Neural progenitor cell (in vitro differentiated cells): ENCODE data around the gene RPTOR. TPM values are rescaled to one million over a fixed set of nuclear protein-coding genes. Genes with fewer than 3 reads are reported as not detected.

Experiments
- DNase-seq: peaks from one replicate; pipeline ENCODE4 v3.0.0-alpha.2; 2016; ENCODE audit warnings: low spot score
- H2AFZ ChIP-seq: fragments of 200-600 bp; sonication (generic); replicated peaks from 2 replicates; pipeline ENCODE4 v1.6.1; 2016; ENCODE audit warnings: antibody characterized with exemption
- H3F3A ChIP-seq: fragments of 200-600 bp; sonication (generic); 2 replicates; pipeline ENCODE4 v1.6.1; 2016; ENCODE audit warnings: antibody characterized with exemption, low read depth
- H3K27ac ChIP-seq: fragments of 200-600 bp; sonication (generic); 2 replicates; pipeline ENCODE4 v1.5.1; 2016; ENCODE audit warnings: mild to moderate bottlenecking
- H3K27me3 ChIP-seq: fragments of 200-600 bp; sonication (generic); 2 replicates; pipeline ENCODE4 v1.6.1; 2016; ENCODE audit warnings: mild to moderate bottlenecking, moderate library complexity
- H3K36me3 ChIP-seq: fragments of 200-600 bp; sonication (generic); 2 replicates; pipeline ENCODE4 v1.5.1; 2016
- H3K4me1 ChIP-seq: fragments of 200-600 bp; sonication (generic); 2 replicates; pipeline ENCODE4 v1.6.1; 2016; ENCODE audit warnings: mixed run types
- H3K4me2 ChIP-seq: fragments of 200-600 bp; sonication (generic); 2 replicates; pipeline ENCODE4 v1.6.1; 2016
- H3K4me3 ChIP-seq: fragments of 200-600 bp; sonication (generic); 2 replicates; pipeline ENCODE4 v1.5.1; 2016
- H3K79me2 ChIP-seq: fragments of 200-600 bp; sonication (generic); 2 replicates; pipeline ENCODE4 v1.6.1; 2016; ENCODE audit warnings: low read depth
- H3K9ac ChIP-seq: fragments of 200-600 bp; sonication (generic); 2 replicates; pipeline ENCODE4 v1.6.1; 2016
- H3K9me3 ChIP-seq: fragments of 200-600 bp; sonication (generic); 2 replicates; pipeline ENCODE4 v1.5.1; 2016; ENCODE audit warnings: low read depth
- H4K20me1 ChIP-seq: fragments of 200-600 bp; sonication (generic); 2 replicates; pipeline ENCODE4 v1.6.1; 2016; ENCODE audit warnings: low read depth
- H3K27ac Mint-ChIP-seq: 3 replicates; pipeline ENCODE4 v1.8.0; 2021; ENCODE audit warnings: mixed read lengths
- H3K27me3 Mint-ChIP-seq: 2 replicates; pipeline ENCODE4 v1.8.0; 2022; ENCODE audit warnings: low read depth, mild to moderate bottlenecking, inconsistent platforms, moderate library complexity, mixed read lengths; ENCODE audit not compliant: insufficient read depth
- H3K36me3 Mint-ChIP-seq: 3 replicates; pipeline ENCODE4 v1.8.0; 2021; ENCODE audit warnings: mixed read lengths
- H3K4me1 Mint-ChIP-seq: 3 replicates; pipeline ENCODE4 v1.8.0; 2021; ENCODE audit warnings: mixed read lengths
- H3K4me3 Mint-ChIP-seq: 3 replicates; pipeline ENCODE4 v1.8.0; 2021; ENCODE audit warnings: mild to moderate bottlenecking, moderate library complexity, mixed read lengths
- H3K9me3 Mint-ChIP-seq: 3 replicates; pipeline ENCODE4 v1.8.0; 2020; ENCODE audit warnings: mixed read lengths
- CTCF ChIP-seq: fragments of 200-600 bp; sonication (generic); IDR thresholded peaks from 2 replicates; pipeline ENCODE4 v1.5.1; 2017; ENCODE audit warnings: antibody characterized with exemption, mild to moderate bottlenecking
- EZH2 ChIP-seq: fragments of 200-600 bp; sonication (generic); IDR thresholded peaks from 2 replicates; pipeline ENCODE4 v1.6.1; 2017; ENCODE audit warnings: antibody characterized with exemption, mild to moderate bottlenecking, moderate library complexity
- EZH2phosphoT487 ChIP-seq: fragments of 200-600 bp; sonication (generic); IDR thresholded peaks from 2 replicates; pipeline ENCODE4 v1.6.1; 2017; ENCODE audit warnings: antibody characterized with exemption
- total RNA-seq: library from RNA; depleted of rRNA; stranded (reverse); fragments of >200 nt; gene quantifications from 2 replicates; pipeline ENCODE4 v1.2.3, GENCODE V29; 2015; ENCODE audit warnings: low replicate concordance

RPTOR gene
- total RNA-seq, 1 donor from 2014 or later, result 7.4 TPM

GRCh38 chr17:80995131-80995530 lies 450.5 kb downstream of the RPTOR start:
- Mint-ChIP-seq H3K27me3 (peaks cover 4% of the 10 kb centered on the region), H3K27ac (no peak overlapping the region), H3K4me3 (no peak overlapping the region)

GRCh38 chr17:80996422-80997305 lies 452.0 kb downstream of the RPTOR start:
- Mint-ChIP-seq H3K27ac (no peak overlapping the region), H3K36me3 (peaks cover 5% of the 10 kb centered on the region), H3K27me3 (peaks cover 5% of the 10 kb centered on the region), H3K9me3 (no peaks in the 10 kb centered on the region), H3K4me3 (no peak overlapping the region), H3K4me1 (peaks cover 12% of the 10 kb centered on the region)
- TF ChIP-seq EZH2, result no peak
- no peak for TF ChIP-seq CTCF
- no peak for TF ChIP-seq EZH2phosphoT487
- no peak overlapping the region for H3K27ac ChIP-seq
- no peak overlapping the region for H3K4me2 ChIP-seq
- no peak overlapping the region for H3K9ac ChIP-seq
- peaks cover 14% of the 10 kb centered on the region for H3K27me3 ChIP-seq
- H4K20me1 ChIP-seq, result peaks cover 23% of the 10 kb centered on the region
- peaks cover 3% of the 10 kb centered on the region for H3F3A ChIP-seq
- no peak for DNase-seq
- H3K36me3 ChIP-seq, result no peaks in the 10 kb centered on the region
- H3K79me2 ChIP-seq, result no peaks in the 10 kb centered on the region
- peaks cover 6% of the 10 kb centered on the region for H3K4me1 ChIP-seq
- no peaks in the 10 kb centered on the region for H3K9me3 ChIP-seq
- H2AFZ ChIP-seq, result no peak overlapping the region
- H3K4me3 ChIP-seq, result no peak overlapping the region

More at GRCh38 chr17:80995131-80995530, 450.5 kb downstream of the RPTOR start:
- Histone ChIP-seq H3K9ac (no peak overlapping the region), H3K27me3 (peaks cover 27% of the 10 kb centered on the region), H3K4me1 (peaks cover 6% of the 10 kb centered on the region), H3K36me3 (no peaks in the 10 kb centered on the region), H3K79me2 (no peaks in the 10 kb centered on the region), H2AFZ (no peak overlapping the region), H3K9me3 (no peaks in the 10 kb centered on the region), H3K27ac (no peak overlapping the region), H4K20me1 (peaks cover 16% of the 10 kb centered on the region), H3F3A (peaks cover 3% of the 10 kb centered on the region), H3K4me2 (no peak overlapping the region), H3K4me3 (no peak overlapping the region)
- TF ChIP-seq EZH2 (no peak), CTCF (no peak), EZH2phosphoT487 (no peak)
- DNase-seq, result no peak
- H3K9me3 Mint-ChIP-seq, result no peaks in the 10 kb centered on the region
- H3K36me3 Mint-ChIP-seq, result peaks cover 5% of the 10 kb centered on the region
- peaks cover 11% of the 10 kb centered on the region for H3K4me1 Mint-ChIP-seq

GRCh38 chr17:80997424-80998117 lies 452.9 kb downstream of the RPTOR start:
- peaks cover 5% of the 10 kb centered on the region for H3K4me1 ChIP-seq
- Mint-ChIP-seq H3K4me1 (peaks cover 16% of the 10 kb centered on the region), H3K9me3 (no peaks in the 10 kb centered on the region), H3K36me3 (peaks cover 5% of the 10 kb centered on the region), H3K27me3 (peaks cover 6% of the 10 kb centered on the region), H3K27ac (no peak overlapping the region), H3K4me3 (no peak overlapping the region)
- H4K20me1 ChIP-seq, result peaks cover 21% of the 10 kb centered on the region
- H3K4me2 ChIP-seq, result no peak overlapping the region
- H3K27ac ChIP-seq, result no peak overlapping the region
- TF ChIP-seq CTCF, result no peak
- TF ChIP-seq EZH2, result no peak
- no peak for TF ChIP-seq EZH2phosphoT487
- peaks cover 14% of the 10 kb centered on the region for H3K27me3 ChIP-seq
- H3K9me3 ChIP-seq, result no peaks in the 10 kb centered on the region
- no peak overlapping the region for H3K9ac ChIP-seq
- no peaks in the 10 kb centered on the region for H3K36me3 ChIP-seq
- DNase-seq, result no peak
- H2AFZ ChIP-seq, result no peak overlapping the region
- no peaks in the 10 kb centered on the region for H3K79me2 ChIP-seq
- H3F3A ChIP-seq, result peaks cover 5% of the 10 kb centered on the region
- no peak overlapping the region for H3K4me3 ChIP-seq
